Fibroblast of villous mesenchyme (primary cell): ENCODE results near the gene FBLN2. TPM values are rescaled to one million over a fixed set of nuclear protein-coding genes. Genes with fewer than 3 reads are reported as not detected.

Source experiments
- DNase-seq: peaks from one replicate; pipeline ENCODE4 v3.0.0-alpha.2; 2010; ENCODE audit warnings: low read depth
- H3K4me3 ChIP-seq: 2 replicates; pipeline ENCODE4 v1.5.1; 2011; ENCODE audit warnings: low read depth, mild to moderate bottlenecking, low read length
- total RNA-seq: library from RNA; depleted of rRNA; stranded (reverse); fragments of >200 nt; gene quantifications from 2 replicates; pipeline ENCODE4 v1.2.3, GENCODE V29; 2012
- TF ChIP-seq, protein P1 (sequence below): IDR thresholded peaks from 2 replicates; pipeline ENCODE4 v1.5.1; 2012; ENCODE audit warnings: low read depth, mild to moderate bottlenecking, low read length; ENCODE audit not compliant: insufficient read depth

FBLN2 gene
- total RNA-seq, 1 donor = 30.2 TPM

DNA sequence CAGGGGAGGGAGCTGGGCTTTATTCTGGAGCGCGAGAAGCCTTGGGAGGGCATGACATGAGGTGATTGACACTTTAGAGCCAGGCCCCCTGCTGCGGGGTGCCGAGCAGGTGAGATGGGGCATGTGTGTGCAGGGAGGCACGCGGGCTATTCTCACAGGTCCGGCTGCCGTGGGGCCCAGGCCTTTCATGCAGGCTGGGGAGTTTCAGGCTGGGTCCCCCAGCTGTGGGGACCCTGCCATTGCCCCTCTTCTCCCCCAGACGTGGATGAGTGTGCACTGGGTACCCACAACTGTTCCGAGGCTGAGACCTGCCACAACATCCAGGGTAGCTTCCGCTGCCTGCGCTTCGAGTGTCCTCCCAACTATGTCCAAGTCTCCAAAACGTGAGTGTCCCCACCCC lies 87.3 kb downstream of the FBLN2 start:
- TF ChIP-seq, protein P1, sequence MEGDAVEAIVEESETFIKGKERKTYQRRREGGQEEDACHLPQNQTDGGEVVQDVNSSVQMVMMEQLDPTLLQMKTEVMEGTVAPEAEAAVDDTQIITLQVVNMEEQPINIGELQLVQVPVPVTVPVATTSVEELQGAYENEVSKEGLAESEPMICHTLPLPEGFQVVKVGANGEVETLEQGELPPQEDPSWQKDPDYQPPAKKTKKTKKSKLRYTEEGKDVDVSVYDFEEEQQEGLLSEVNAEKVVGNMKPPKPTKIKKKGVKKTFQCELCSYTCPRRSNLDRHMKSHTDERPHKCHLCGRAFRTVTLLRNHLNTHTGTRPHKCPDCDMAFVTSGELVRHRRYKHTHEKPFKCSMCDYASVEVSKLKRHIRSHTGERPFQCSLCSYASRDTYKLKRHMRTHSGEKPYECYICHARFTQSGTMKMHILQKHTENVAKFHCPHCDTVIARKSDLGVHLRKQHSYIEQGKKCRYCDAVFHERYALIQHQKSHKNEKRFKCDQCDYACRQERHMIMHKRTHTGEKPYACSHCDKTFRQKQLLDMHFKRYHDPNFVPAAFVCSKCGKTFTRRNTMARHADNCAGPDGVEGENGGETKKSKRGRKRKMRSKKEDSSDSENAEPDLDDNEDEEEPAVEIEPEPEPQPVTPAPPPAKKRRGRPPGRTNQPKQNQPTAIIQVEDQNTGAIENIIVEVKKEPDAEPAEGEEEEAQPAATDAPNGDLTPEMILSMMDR = no peak
- H3K4me3 ChIP-seq = no peak overlapping the region
- no peak for DNase-seq

DNA sequence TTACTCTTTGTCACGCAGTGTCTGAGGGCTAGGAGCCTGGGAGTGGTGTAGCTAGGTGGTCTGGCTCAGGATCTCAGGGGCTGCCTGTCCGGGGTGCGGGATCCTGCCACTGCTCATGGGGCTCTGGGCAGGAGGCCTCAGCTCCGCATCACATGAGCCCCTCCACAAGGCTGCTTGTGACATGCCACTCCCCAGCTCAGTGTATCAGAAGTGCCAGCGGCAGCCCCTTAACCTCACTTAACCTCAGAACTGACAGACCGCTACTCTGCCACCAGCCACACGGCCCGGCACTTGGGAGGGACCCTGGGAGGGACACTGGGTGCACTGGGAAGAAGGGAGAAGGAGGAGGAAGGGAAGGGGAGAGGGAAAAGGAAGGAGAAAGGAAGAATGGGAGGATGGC lies 87.9 kb downstream of the FBLN2 start:
- TF ChIP-seq, protein P1 = no peak
- H3K4me3 ChIP-seq = no peak overlapping the region
- no peak for DNase-seq

DNA sequence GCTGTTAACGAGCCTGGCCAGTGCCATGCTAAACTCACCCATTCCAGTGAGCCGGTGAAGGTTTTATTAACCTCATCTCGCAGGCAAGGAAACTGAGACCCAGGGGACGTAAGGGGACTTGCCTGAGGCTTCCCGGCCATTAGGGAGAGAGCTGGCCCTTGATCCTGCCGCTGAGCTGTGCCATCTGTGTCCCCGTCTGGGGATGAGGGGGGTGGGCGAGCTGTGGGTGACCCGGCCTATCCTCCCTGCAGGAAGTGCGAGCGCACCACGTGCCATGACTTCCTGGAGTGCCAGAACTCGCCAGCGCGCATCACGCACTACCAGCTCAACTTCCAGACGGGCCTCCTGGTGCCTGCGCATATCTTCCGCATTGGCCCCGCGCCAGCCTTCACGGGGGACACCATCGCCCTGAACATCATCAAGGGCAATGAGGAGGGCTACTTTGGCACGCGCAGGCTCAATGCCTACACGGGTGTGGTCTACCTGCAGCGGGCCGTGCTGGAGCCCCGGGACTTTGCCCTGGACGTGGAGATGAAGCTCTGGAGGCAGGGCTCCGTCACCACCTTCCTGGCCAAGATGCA lies 88.5 kb downstream of the FBLN2 start:
- no peak overlapping the region for H3K4me3 ChIP-seq
- no peak for DNase-seq
- TF ChIP-seq, protein P1 = no peak

DNA sequence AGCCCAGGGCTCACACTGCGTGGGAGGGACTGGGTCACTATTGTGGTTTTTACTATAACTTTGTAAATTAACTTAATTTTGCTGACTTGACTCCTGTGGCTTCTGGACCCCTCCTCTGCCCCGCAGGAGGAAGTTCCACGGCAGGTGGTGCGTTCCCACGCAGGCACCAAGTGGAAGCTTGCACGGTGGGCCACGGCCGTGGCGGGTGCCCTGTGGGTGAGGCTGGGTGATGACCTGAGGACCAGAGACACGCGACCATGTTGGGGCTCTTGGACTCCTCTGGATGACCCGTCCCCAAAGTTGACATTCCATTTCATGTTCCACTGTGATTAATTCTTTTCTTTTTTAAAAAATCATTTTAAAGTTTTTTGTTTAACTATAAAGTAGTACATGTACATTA lies 89.0 kb downstream of the FBLN2 start:
- no peak for DNase-seq
- TF ChIP-seq, protein P1 = no peak
- H3K4me3 ChIP-seq = no peak overlapping the region

DNA sequence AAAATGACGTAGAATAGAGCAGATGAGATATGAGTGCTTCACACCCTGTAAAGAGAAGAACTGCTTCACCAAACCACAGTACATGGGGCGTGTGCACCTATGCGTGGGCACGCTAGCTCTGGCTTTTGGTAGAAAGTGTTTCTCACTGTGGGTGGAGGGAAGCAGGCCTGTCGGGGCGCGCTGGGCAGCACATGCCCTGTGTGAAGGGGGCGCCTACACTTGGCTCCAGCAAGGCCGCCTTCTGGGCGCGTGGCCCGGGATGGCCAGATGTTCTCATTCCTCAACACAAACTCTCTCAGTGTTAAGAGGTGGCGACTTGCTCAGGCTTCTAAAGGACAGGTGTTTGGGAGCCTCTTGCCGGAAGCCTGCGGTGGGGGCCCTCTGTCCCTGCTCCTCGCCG lies 90.0 kb downstream of the FBLN2 start:
- H3K4me3 ChIP-seq = no peak overlapping the region
- DNase-seq = no peak
- TF ChIP-seq, protein P1 = no peak

DNA sequence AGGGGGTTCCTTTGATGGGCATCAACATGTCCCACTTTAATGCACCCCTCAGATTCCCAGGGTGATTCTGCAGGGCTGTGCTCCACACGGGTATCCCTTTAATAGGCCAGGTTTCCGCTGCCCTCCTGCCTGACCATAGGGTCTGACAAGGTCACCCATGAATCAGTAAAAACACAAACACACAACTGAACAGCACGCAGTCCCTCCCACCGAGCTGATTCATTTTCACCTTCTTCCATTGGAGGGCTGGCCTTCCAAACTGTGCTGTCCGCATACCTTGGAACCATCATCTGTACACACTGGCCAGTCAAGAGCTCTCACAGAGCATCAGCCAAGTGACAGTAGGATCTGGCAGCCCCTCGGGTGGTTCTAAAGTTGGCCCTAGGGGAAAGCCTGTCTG lies 93.7 kb downstream of the FBLN2 start:
- TF ChIP-seq, protein P1 = no peak
- DNase-seq = no peak
- H3K4me3 ChIP-seq = no peak overlapping the region
